Stimulated activated CD8-positive, alpha-beta memory T cell treated with anti-CD3 and anti-CD28 coated beads, Interleukin-2, amount 100 ng/mL, for 1 hour (primary cell): Measurements from ENCODE around the gene PDE6D.

ENCODE experiments used
- DNase-seq, 2 donors: peaks; one replicate each; pipeline ENCODE4 v3.0.0-alpha.2; 2020; ENCODE audit warnings: low read depth in 2 of 2

The PDE6D gene

DNA sequence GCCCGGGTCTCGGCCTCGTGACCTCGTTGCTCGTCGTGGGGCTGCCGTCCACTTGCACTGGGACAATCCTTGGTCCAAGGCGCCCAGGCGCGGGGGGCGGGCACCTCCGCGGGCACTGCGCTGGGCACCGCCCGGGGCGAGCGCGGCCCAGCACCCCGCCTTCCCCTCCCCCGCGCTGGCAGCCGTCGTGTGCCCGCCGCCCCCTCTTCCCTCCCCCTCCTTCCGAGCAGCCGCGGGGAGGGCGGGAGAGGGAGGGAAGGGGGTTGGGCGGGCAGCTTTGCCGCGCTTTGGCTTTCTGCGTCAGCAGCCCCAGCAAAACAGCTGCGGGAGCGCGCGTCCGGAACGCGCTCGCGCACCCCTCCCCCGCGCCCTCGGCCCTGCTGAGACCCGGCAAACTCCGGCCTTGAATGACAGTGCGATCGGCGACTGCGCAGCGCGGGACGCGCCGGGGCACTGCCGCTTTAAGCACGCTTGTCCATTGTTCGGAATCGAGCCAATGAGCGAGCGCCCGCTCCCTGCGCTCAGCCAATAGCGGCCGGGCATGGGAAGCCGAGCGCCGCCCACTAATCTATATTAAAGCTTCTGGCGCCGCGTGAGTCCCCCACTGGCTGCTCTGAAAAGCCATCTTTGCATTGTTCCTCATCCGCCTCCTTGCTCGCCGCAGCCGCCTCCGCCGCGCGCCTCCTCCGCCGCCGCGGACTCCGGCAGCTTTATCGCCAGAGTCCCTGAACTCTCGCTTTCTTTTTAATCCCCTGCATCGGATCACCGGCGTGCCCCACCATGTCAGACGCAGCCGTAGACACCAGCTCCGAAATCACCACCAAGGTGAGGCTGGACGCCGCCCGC lies 72.9 kb downstream of the PDE6D start, which contains the start of gene PTMA:
PTMA (plus strand) TSS at position 599 of the 846 bp plus-strand sequence; CDS start at position 781, 182 bp downstream.
- peak; percentile 99 for DNase-seq

DNA sequence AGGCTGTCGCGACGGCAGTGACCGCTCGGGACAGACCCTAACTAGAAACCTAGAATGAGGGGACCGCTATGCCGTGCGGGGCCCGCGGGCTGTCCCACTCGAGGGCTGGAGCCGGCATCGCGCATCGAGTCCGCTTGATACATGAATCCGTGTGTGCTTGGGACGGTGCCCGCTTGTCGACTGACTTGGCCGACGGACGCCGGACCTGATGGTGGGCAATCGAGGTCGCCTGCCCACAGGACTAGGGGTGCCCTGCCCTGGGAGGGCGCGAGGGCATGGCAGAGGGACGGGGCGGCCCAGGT lies 73.5 kb downstream of the PDE6D start:
- DNase-seq, result peak in 1 of 2 donors; percentile 24

DNA sequence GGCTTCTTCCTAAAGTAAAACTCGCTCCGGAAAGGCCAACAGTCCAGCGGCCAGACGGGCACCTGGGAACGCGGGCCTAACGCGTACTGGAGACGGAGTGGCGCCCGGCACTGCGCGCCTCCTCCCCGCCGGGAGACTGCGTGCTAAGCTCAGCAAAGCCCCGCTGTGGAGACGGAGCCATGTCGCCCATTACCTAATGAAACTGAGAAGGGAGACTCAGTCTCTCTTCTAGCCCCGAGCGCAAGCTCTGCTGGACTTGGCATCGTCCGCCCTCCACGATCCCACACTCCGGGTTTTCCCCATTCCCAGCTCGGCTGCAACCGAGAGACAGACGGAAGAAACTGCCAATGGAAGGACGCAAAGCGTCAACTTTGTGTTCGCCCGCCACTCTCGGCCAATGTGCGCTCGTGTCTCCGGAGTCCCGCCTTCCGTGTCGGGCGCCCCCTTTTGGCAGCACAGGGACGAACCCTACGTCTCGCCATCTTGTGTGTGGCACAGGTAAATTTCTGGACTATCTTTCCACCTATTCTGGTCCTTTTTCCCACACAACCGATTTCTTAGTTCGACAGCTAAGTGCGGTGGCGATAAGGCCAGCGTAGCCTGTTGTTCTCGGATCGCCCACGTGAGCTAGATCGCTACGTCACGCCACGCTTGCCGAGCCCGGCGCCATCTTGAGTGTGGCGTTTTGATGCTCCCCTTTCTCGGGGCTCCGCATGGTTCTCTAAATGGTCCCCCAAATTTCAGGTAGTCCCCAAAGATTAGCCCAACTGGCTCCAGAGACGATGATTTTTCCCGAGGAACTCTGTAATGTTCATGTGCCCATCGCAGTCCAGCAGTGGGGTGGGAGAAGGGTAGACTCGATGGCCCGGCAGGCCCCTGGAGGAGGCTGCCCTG lies 74.1 kb downstream of the PDE6D start:
- DNase-seq, result peak; percentile 94

DNA sequence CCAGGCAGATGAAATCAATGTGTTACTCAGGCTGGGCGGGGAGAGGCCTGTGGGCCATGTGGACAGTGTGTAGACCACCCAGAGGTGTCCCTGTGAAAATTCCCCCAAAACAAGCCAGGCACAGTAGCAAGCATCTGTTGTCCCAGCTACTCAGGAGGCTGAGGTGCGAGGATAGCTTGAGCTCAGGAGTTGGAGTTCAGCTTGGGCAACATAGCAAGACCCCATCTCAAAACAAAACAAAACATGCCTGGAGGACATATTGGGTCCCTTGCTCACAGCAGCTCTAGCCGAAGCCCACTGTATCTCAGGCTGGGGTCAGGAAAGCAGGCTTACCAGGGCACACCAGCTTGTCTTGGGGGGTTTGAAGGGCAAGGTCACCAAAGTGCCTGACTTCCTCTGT lies 77.1 kb downstream of the PDE6D start:
- no peak for DNase-seq

DNA sequence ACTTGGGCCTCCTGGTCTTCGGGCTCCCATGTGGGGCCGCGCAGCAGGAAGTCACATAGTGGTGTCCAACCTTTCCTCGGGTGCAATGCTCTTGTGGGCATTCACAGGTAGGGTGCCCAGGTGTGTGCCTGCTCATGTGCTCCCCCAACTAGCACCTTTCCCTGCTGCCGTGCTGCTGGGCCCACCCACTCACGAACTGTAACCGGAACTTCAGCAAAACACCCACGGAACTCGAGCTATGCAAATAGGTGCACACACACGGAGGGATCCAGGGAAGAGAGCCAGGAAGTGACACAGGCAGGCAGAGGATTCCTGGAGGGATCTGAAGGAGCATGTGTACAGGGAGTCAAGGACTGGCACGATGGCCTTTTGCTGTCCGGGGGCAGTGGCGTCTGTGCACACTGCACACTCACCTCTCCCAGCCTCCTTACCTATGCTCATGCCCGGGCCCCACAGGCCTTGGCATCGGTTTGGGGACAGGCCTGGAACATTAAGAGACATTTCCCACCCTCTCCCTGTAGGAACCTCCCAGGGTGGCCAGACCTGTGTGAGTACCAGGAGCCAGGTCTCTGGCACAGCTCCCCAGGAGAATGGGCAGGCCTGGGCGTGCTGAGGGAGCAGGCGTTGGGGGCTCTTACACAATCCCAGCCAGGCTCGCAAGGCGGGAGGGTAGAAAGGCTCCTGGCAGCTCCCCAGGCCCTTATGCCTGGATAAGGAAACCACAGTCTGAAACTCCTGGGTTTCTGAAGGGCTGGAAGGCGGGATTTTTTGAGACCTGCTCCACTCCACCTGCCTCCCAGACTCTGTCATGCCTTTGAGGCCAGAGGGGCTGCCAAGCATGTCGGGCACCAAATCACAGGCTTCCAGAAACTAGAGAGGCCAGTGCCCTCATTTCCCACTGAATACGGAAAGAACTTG lies 79.4 kb downstream of the PDE6D start:
- no peak for DNase-seq

DNA sequence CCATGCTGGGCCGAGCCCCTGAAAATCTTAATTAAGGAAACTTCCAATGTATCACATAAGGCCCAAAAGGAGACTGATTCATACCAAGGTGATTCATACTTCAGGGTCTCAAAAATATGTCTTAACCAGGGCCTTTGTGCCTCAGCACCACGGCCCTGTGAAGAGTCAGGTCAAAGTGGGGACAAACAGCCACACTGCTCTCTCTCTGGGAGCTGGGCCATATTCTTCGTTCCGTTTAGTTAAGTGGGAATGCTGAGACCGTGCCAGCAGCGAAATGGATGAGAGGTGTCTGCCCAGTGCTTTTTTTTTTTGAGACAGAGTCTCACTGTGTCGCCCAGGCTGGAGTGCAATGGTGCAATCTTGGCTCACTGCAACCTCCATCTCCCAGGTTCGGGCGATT lies 82.1 kb downstream of the PDE6D start:
- DNase-seq, result no peak

DNA sequence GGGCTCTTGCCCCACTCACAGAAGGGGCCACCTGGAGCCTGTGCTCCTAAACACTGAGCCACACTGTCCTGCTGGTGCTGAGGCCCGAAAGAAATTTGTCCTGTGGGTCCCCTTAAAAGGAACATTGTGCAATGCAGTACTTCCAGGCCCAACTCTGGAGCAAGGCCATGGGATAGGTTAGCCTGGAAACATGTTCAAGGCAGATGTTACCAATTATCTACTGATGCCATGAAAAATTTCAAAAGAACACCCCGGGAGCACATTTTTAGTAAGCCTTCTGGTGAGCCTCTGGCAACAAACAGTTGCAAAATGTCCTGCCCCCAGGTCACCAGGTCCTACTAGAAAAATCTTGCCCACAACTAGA lies 85.1 kb downstream of the PDE6D start:
- DNase-seq, result no peak

DNA sequence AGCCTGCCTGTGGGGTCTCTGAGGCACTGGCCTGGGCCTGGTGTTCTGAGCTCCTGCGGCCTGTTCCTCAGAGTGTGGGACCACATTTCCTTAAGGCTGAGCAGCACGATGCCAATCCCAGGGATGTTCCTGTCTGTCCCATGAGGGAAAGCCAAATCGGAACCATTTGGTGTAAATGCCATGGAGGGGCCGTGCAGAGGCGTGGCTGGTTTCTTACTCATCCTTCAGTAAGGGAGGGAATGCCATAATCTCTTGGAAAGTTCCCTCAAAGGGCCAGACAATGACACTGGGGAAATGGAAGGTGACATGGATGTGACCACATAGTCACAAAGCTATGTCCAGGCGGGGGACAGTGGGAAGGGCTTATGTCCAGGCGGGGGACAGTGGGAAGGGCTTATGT lies 87.1 kb downstream of the PDE6D start:
- DNase-seq, result no peak

DNA sequence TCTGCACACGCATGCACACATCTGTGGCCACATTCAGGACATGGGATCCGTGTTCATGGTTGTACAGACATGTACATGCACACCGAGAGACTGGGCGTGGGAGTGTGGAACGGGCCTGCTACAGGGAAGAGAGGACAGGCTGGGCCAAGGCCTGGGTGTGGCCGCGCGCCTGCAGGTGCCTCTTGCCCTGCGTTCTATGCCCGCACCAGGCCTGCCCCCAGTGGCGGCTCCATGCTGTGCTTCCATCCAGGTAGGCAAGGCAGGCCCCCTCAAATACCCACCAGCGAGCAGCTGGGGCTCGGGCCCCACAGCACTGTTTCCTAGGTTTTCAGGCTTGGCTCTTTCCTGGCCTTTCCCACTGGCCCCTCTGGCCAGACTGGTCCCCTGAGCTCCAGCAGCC lies 88.2 kb downstream of the PDE6D start:
- no peak for DNase-seq

DNA sequence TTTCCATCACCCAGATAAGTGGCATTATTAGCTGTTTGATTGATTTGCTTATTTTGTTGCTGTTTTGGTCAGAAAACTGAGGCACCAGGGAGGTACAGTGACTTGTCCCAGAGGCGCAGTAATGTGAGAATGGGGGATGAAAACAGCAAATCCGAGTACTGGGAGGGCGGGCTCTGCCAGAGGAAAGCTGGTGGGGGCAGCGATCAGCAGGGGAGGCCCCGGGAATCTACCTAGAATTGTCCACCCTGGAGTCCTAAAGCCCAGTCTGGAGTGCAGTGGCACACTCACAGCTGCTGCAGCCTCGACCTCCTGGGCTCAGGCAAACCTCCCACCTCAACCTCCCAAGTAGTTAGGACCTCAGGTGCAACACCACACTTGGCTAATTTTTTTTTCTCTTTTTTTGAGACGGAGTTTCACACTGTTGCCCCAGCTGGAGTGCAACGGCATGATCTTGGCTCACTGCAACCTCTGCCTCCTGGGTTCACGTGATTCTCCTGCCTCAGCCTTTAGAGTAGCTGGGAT lies 89.8 kb downstream of the PDE6D start:
- no peak for DNase-seq

DNA sequence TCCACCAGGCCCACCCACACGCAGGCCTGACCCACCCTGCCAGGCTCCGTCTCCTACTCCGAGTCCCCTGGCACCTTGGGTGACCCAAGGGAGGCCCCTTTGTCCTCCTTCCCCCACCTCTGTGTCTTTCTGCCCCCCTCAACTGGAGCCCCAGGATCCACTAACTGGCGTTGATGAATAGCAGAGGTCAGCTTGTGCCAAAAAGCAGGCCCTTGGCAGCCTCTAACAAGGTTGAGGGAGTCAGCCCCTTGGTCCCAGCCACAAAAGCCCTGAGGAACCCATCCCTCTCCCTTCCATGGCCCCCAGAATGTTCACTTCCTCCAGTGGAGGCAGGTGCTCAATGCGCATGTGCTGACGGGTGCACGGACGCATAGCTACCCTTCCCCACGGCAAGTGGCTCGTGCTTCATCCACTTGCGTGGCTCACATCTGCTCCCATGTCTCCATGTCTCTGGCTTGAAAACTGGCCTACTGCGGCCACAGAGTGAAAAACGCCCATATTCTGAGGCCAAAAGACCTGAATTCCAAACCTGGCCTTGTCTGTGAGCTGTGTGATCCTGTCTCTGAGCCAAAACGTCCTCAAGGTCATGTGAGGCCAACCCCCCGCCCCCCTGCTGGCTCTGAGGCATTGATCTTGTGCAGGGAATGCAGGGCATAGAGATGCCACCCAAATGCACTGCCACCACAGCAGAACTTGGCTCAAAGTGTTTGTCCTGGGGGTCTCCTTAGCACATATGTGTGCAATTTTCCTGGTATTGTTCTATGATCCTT lies 91.8 kb downstream of the PDE6D start:
- DNase-seq, result no peak

DNA sequence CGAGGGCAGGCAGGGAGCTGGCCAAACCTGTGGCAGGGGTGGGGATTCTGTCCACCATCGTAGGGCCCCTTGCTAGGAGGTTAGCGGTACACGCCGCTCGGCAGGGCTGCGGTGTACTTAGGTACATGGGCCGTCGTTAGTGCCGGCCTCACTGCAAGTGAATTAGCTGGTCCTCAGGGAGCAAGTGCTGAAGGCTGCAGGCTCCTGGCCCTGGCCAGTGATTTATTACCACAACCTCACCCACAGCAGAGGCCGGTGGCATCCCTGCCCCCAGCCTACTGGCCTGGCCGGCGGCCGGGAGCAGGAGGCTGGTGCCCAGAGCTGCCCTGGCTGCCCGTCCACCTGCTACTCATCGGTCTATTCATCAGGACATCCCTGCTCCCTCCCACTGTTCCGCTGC lies 92.4 kb downstream of the PDE6D start:
- no peak for DNase-seq

DNA sequence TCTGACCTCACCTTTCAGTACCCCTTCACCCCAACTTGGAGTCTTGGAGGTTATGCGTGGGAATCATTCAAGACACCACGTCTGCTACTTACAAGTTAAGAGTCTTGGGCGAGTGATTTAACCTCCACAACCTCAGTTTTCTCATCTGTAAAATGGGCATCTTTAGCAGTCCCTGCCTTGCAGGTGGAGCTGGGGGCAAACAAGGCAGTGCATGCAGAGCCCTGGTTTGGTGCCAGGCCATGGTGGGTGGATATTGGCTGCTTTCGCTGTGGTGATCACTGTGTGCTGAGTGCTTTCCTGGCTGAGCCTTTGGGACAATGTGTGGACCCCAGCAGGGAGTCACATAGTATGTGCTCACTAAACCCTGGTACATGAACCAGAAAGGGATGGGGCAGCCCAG lies 93.1 kb downstream of the PDE6D start:
- no peak for DNase-seq

DNA sequence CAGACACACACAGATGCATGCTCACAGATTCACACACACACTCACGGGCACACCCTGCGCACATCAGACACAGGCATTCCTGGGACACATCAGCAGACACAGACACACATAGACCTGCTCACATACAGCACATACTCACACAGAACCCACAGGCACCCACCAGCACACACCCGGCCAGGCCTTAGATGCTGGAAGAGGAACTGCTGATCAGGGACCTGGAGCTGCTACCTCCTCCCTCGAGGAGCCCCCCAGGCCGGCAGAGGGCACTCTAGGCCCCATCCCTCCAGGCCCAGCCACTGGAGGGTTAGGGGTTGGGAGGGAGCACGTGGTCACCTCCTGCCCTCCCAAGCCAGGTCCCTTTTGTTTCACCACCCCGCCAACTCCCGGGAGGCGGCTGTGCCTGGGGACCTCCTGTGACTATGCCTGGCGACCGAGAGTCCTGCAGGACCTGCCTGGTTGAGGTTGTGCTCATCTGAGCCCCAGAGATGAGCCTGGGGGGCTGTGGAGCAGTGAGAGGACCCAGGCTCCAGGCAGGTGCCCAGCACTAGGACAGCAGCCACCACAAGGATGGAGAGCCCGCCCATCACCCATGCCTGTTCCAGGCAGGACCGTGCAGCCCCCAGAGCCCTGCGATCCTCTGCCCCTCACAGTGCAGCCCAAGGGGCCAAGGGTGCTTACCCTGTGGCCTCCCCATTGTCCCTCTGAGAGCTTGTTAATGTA lies 93.8 kb downstream of the PDE6D start:
- DNase-seq, result peak; percentile 22 to 48

DNA sequence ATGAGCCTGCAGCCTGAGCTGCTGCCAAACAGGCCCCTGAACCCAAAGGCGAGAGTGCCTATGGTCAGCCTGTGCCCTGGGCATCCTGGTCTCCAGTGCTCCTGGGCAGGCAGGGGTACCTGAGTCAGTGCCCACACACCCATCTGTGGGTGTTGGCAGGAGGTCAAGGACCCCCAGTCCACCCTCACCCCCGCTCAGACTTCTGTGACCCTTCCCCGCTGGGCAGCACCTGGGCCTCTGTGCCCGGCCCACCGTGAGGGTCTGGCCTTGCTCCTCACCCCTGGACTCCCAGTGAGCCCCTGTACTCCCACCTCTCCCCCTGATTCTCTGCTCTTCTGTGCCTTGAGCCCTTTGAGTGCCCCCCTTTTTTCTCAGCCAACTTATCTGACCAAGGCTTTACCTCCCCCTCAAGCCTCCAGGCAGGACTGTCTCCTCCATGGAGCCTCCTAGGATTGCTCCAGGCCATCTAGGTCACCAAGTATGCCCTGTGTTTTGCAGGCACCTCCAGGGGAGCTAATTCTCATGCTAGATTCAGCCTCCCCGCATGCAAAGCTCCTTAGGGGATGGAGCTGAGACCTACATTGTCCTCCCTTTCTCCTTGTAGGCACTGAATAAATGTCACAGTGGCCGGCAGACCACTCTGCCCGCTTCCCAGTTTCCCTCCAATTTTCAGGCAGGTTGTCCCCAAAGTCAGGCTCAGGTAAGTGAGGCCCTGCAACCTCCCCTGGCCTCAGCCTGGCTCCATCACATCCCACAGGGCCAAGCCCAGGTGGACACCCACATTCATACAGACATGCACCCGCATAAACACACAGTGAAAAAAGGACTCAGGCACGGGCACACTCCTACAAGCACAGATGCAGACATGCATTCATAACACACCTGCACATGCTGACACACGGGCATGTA lies 94.6 kb downstream of the PDE6D start:
- DNase-seq, result no peak

DNA sequence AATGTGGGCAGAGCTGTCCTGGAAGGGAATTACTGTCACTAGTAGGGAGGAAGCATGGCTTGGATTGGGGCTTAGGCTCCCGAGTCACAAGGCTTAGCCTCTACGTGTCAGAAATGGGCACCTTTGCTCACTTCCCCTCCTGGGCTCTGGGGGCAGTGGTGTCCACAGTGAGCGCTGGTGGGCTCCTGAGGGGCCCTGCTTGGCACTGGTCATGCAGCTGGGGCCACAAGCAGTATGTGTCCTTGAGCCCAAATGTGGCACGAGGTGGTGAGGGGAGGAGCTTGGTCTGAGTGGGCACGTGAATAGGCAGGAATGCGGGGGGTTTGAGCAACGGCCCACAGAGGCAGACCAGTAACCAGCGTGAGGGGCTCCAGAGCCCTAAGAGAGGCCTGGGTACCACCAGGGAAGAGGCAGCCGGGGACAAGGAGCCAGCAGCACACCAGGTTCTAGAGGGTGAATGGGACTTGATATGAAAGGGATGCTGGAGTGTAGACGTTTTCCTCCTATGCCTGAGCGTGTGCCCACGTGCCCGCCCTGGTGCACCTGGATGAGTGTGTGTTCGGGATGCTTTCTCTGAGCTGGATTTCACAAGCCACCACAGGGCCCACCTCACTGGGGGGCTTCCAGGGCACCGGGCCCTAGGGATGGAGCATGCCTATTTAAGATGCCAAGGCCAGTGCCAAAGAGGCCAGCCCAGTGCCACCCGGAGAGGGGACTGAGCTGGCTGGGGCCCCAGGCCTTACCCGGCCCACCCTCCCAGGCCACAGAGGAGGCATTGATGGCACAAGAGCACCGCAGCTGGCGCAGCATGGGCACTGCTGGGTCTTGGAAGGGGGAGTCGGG lies 95.5 kb downstream of the PDE6D start:
- no peak for DNase-seq

DNA sequence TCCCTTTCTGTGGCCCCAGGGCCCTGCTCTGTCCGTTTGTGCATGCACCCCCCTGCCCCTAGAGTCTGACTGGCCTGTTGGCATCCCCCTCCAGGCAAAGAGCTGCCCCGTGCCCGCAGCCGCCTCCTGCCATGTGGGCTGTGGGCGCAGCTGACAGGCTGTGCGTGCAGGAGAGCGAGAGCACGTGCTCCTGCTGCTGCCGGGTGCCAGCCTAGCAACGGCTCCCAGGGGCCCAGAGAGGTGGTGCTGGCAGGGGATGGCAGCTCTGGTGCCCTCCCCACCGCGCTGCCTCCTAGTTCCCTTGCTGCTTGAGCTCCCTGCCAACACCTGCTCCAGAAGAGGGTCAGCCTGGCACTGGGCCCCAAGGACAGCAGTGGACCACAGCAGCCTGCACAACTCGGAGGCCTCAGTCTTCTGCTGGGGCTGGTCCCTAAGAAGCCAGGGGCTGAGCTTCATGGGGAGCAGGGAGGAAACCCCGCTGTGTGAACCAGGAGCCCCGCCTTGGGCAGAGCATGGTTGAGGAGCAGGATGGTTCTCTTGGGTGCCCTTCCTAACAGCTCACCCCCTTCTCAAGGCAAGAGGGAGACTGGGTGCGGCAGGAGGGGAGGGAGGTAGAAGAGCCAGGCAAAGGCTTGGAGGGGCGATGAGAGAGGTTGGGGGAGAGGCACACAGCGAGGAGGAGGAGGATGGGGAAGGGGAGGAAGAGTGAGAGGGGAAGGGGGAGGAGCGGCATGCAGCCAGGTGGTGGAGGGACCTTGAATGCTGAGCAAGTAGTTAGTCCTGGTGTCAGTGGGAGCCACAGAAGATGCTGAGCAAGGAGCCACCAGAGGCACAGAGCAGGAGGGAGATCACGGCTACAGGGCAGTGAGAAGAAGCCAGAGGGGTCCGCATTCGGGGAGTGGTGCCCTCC lies 96.5 kb downstream of the PDE6D start:
- no peak for DNase-seq
